Right kidney (tissue), 1 donor: ENCODE measurements around the gene SUMO2.
"Not testable (repeated sequence)": the region's sequence is repeated elsewhere in the genome, so short reads cannot be mapped to it uniquely, and the experiment has no call there.

Experiments used
- DNase-seq: peaks from one replicate; pipeline ENCODE4 v3.0.0-alpha.2; 2016

SUMO2 gene

GRCh38 chr17:75147878-75148546, 34.7 kb downstream of the SUMO2 start:
- no peak for DNase-seq

- DNase-seq = no peak
These were observed 36.2 kb downstream of the SUMO2 start for GRCh38 chr17:75146592-75146991.

GRCh38 chr17:75144816-75145512, 37.8 kb downstream of the SUMO2 start:
- DNase-seq = no peak

GRCh38 chr17:75142236-75142971, 40.4 kb downstream of the SUMO2 start:
- no peak for DNase-seq

- no peak for DNase-seq
These were observed 44.2 kb downstream of the SUMO2 start for GRCh38 chr17:75138519-75138918.

GRCh38 chr17:75137762-75138161, 45.0 kb downstream of the SUMO2 start:
- not testable (repeated sequence) for DNase-seq

- no peak for DNase-seq
These were observed 46.8 kb downstream of the SUMO2 start for GRCh38 chr17:75135946-75136345.

GRCh38 chr17:75135452-75135851, 47.3 kb downstream of the SUMO2 start:
- DNase-seq = no peak

GRCh38 chr17:75133607-75134347, 49.0 kb downstream of the SUMO2 start:
- DNase-seq = not testable (repeated sequence)

GRCh38 chr17:75133001-75133400, 49.8 kb downstream of the SUMO2 start:
- no peak for DNase-seq

GRCh38 chr17:75132018-75133000, 50.5 kb downstream of the SUMO2 start:
- not testable (repeated sequence) for DNase-seq

GRCh38 chr17:75131278-75132017, 51.3 kb downstream of the SUMO2 start, which contains the start of gene NT5C:
Gene NT5C (minus strand): TSS chr17:75131742. CDS start chr17:75131707, 35 bp downstream.
- DNase-seq = peak; percentile 97

GRCh38 chr17:75130632-75131277, 52.0 kb downstream of the SUMO2 start:
- peak; percentile 89 for DNase-seq

- DNase-seq = no peak
These were observed 52.6 kb downstream of the SUMO2 start for GRCh38 chr17:75130059-75130631.

GRCh38 chr17:75129576-75129975, 53.2 kb downstream of the SUMO2 start:
- no peak for DNase-seq

- no peak for DNase-seq
These were observed 53.9 kb downstream of the SUMO2 start for GRCh38 chr17:75128694-75129505.

GRCh38 chr17:75127936-75128335, 54.8 kb downstream of the SUMO2 start:
- not testable (repeated sequence) for DNase-seq

- DNase-seq = no peak
These were observed 55.8 kb downstream of the SUMO2 start for GRCh38 chr17:75126954-75127353.

- no peak for DNase-seq
These were observed 56.8 kb downstream of the SUMO2 start for GRCh38 chr17:75125984-75126383.
